Calu3 (cell line): ENCODE measurements around the gene MRPL36. TPM values are rescaled to one million over a fixed set of nuclear protein-coding genes. Genes with fewer than 3 reads are reported as not detected.

Experiments used
- BruUV-seq: library from RNA; stranded (reverse); fragments of 400-500 nt; replicated peaks from 2 replicates; lab custom pipeline; 2021; lab: Mats Ljungman, UMichigan
- CTCF ChIA-PET: fragments of 300-600 bp; sonication (Branson Sonifier 250); formaldehyde crosslinking; loops from one replicate; lab custom pipeline; 2022; ENCODE audit warnings: antibody characterized with exemption; lab: Charles Lee
- DNase-seq: peaks from one replicate; pipeline ENCODE4 v3.0.0; 2022
- H3K27ac Mint-ChIP-seq: one replicate; pipeline ENCODE4 v1.8.0; 2022; ENCODE audit warnings: mixed read lengths; ENCODE audit not compliant: unreplicated experiment
- H3K27me3 Mint-ChIP-seq: one replicate; pipeline ENCODE4 v1.8.0; 2022; ENCODE audit warnings: mixed read lengths; ENCODE audit not compliant: unreplicated experiment
- H3K36me3 Mint-ChIP-seq: one replicate; pipeline ENCODE4 v1.8.0; 2022; ENCODE audit warnings: mild to moderate bottlenecking, moderate library complexity, mixed read lengths; ENCODE audit not compliant: insufficient read depth, unreplicated experiment
- H3K4me1 Mint-ChIP-seq: one replicate; pipeline ENCODE4 v1.8.0; 2022; ENCODE audit warnings: mild to moderate bottlenecking, low read depth, mixed read lengths; ENCODE audit not compliant: unreplicated experiment
- H3K4me3 Mint-ChIP-seq: one replicate; pipeline ENCODE4 v1.8.0; 2022; ENCODE audit warnings: mild to moderate bottlenecking, low read depth, moderate library complexity, mixed read lengths; ENCODE audit not compliant: unreplicated experiment
- H3K9me3 Mint-ChIP-seq: one replicate; pipeline ENCODE4 v1.8.0; 2022; ENCODE audit warnings: low read depth, mixed read lengths; ENCODE audit not compliant: unreplicated experiment
- CTCF ChIP-seq: fragments of 200-600 bp; IDR thresholded peaks from one replicate; pipeline ENCODE4 v1.8.0; 2022; ENCODE audit warnings: antibody characterized with exemption; ENCODE audit not compliant: unreplicated experiment
- intact Hi-C: fragments of 100-400 bp; cut with micrococcal nuclease; formaldehyde crosslinking; loops from one replicate; pipeline ENCODE4 v1.10.0; 2022; ENCODE audit not compliant: unreplicated experiment
- total RNA-seq: library from RNA; stranded (reverse); gene quantifications from 2 replicates; pipeline ENCODE4 v1.2.3, GENCODE V29; 2022

The MRPL36 gene
- total RNA-seq, 1 experiment from 2014 or later = 55.5 TPM

- Mint-ChIP-seq H3K4me3 (no peak overlapping the region), H3K9me3 (peaks cover 3% of the 10 kb centered on the region), H3K36me3 (no peaks in the 10 kb centered on the region), H3K4me1 (no peaks in the 10 kb centered on the region), H3K27ac (no peak overlapping the region), H3K27me3 (peaks cover 26% of the 10 kb centered on the region)
- no peak for TF ChIP-seq CTCF
- CTCF ChIA-PET = no interaction called here
- intact Hi-C loops = no loop called here
- DNase-seq = no peak
- BruUV-seq = no TSS peak
Observed at GRCh38 chr5:1756481-1756880, 43.2 kb downstream of the MRPL36 start.

- Mint-ChIP-seq H3K27ac (no peak overlapping the region), H3K36me3 (no peaks in the 10 kb centered on the region), H3K9me3 (peaks cover 3% of the 10 kb centered on the region), H3K4me1 (no peaks in the 10 kb centered on the region), H3K4me3 (no peak overlapping the region), H3K27me3 (peaks cover 36% of the 10 kb centered on the region)
- TF ChIP-seq CTCF = no peak
- CTCF ChIA-PET = no interaction called here
- intact Hi-C loops = no loop called here
- no peak for DNase-seq
- no TSS peak for BruUV-seq
Observed at GRCh38 chr5:1755321-1755949, 44.2 kb downstream of the MRPL36 start.

- H3K9me3 Mint-ChIP-seq = peaks cover 3% of the 10 kb centered on the region
- TF ChIP-seq CTCF = no peak
- intact Hi-C loops = no loop called here
- no peak overlapping the region for H3K4me3 Mint-ChIP-seq
- H3K4me1 Mint-ChIP-seq = no peaks in the 10 kb centered on the region
- H3K27ac Mint-ChIP-seq = no peak overlapping the region
- CTCF ChIA-PET = no interaction called here
- peaks cover 44% of the 10 kb centered on the region for H3K27me3 Mint-ChIP-seq
- no peaks in the 10 kb centered on the region for H3K36me3 Mint-ChIP-seq
- no peak for DNase-seq
- no TSS peak for BruUV-seq
Observed at GRCh38 chr5:1754531-1755220, 45.0 kb downstream of the MRPL36 start.

GRCh38 chr5:1753490-1753889 lies 46.1 kb downstream of the MRPL36 start:
- intact Hi-C loops = no loop called here
- BruUV-seq = no TSS peak
- Mint-ChIP-seq H3K27me3 (peaks cover 51% of the 10 kb centered on the region), H3K27ac (no peak overlapping the region), H3K9me3 (peaks cover 3% of the 10 kb centered on the region), H3K4me3 (no peak overlapping the region), H3K4me1 (no peaks in the 10 kb centered on the region), H3K36me3 (no peaks in the 10 kb centered on the region)
- no peak for DNase-seq
- CTCF ChIA-PET = no interaction called here
- no peak for TF ChIP-seq CTCF
